GM12875 (cell line): ENCODE measurements around the gene OR5I1.
"Not testable (repeated sequence)": the region's sequence is repeated elsewhere in the genome, so short reads cannot be mapped to it uniquely, and the experiment has no call there.

ENCODE experiments used
- H3K4me3 ChIP-seq: one replicate; pipeline ENCODE4 v1.5.1; 2011; ENCODE audit warnings: low read depth, low read length, control low read depth
- CTCF ChIP-seq: IDR thresholded peaks from 2 replicates; pipeline ENCODE4 v1.5.1; 2011; ENCODE audit warnings: low read depth, mild to moderate bottlenecking, control low read depth, inconsistent platforms, low read length, moderate library complexity, borderline replicate concordance; ENCODE audit not compliant: insufficient read depth

Gene OR5I1

GRCh38 chr11:55942785-55943392, 6.7 kb upstream of the OR5I1 start:
- no peak overlapping the region for H3K4me3 ChIP-seq
- no peak for TF ChIP-seq CTCF

GRCh38 chr11:55920537-55920936, 15.7 kb downstream of the OR5I1 start:
- H3K4me3 ChIP-seq = no peak overlapping the region
- no peak for TF ChIP-seq CTCF

- no peak within 1 kb of the TSS for H3K4me3 ChIP-seq
- TF ChIP-seq CTCF = no peak
These were observed 21.7 kb downstream of the OR5I1 start, which contains the start of gene OR5W2 for GRCh38 chr11:55914482-55914881. TSS of gene OR5W2 (minus strand) at chr11:55914582. CDS start at chr11:55914582, 0 bp downstream.

GRCh38 chr11:55902308-55902707, 33.9 kb downstream of the OR5I1 start:
- H3K4me3 ChIP-seq = no peak overlapping the region
- TF ChIP-seq CTCF = no peak

GRCh38 chr11:55895216-55895615, 41.0 kb downstream of the OR5I1 start:
- no peak overlapping the region for H3K4me3 ChIP-seq
- no peak for TF ChIP-seq CTCF

GRCh38 chr11:55885481-55885880, 50.7 kb downstream of the OR5I1 start:
- H3K4me3 ChIP-seq = not testable (repeated sequence)
